ENCODE measurements around the gene ABCG4. TPM values are rescaled to one million over a fixed set of nuclear protein-coding genes. Genes with fewer than 3 reads are reported as not detected.

ABCG4 gene
- total and polyA plus RNA-seq, 2 of the 8 experiments (the other 6 are each of a cell fraction or from before 2014, with no cell fraction given) = 1.8 to 2.3 TPM

- no peak for TF ChIP-seq CHD7 (IDR thresholded peaks at IDR 0.05; ENCODE audit: insufficient replicate concordance, low read length)
- no peak for TF ChIP-seq TAF7 (optimal IDR thresholded peaks at IDR 0.05; ENCODE audit: borderline replicate concordance, low read depth, low read length)
- no peak for TF ChIP-seq MAFK (IDR thresholded peaks at IDR 0.05; ENCODE audit: low read depth, low read length)
- no peak for TF ChIP-seq SP1 (IDR thresholded peaks at IDR 0.05; ENCODE audit: low read depth, low read length)
- no peak for TF ChIP-seq EP300 (IDR thresholded peaks at IDR 0.05; ENCODE audit: borderline replicate concordance in 1 of 2, low read depth in 2 of 2, low read length in 2 of 2)
- no peak for TF ChIP-seq CBX5 (IDR thresholded peaks at IDR 0.05; ENCODE audit: low read depth, low read length)
- TF ChIP-seq GABPA (IDR thresholded peaks at IDR 0.05; ENCODE audit: borderline replicate concordance, insufficient read depth, low read length) = no peak
- no peak for TF ChIP-seq PHF8 (conservative IDR thresholded peaks at IDR 0.05; ENCODE audit: low read depth, low read length)
- no peak for TF ChIP-seq FOSL1 (IDR thresholded peaks at IDR 0.05; ENCODE audit: insufficient read depth, low read depth, low read length)
- TF ChIP-seq RXRA (IDR thresholded peaks at IDR 0.05; ENCODE audit: insufficient read depth, low read depth, low read length) = no peak
These were observed 31.7 kb upstream of the ABCG4 start (continued) for GRCh38 chr11:119117004-119117706.

All from H1 (cell line).